Liver (tissue), 9 donors: ENCODE measurements around the gene GGA2. TPM values are rescaled to one million over a fixed set of nuclear protein-coding genes. Genes with fewer than 3 reads are reported as not detected.
"Not testable (repeated sequence)": the region's sequence is repeated elsewhere in the genome, so short reads cannot be mapped to it uniquely, and the experiment has no call there.

ENCODE experiments used
- DNase-seq: peaks from one replicate; pipeline ENCODE4 v3.0.0-alpha.2; 2017; ENCODE audit warnings: low spot score
- H3K27ac ChIP-seq, 2 donors: one replicate each; pipeline ENCODE4 v1.7.0; 2013; ENCODE audit warnings: inconsistent platforms in 2 of 2, low read length in 2 of 2, control low read depth in 1 of 2, low read depth in 1 of 2, mild to moderate bottlenecking in 1 of 2
- H3K27me3 ChIP-seq, 4 donors: one replicate each; pipeline versions ENCODE4 v1.6.1 to v1.7.0; 2013; ENCODE audit warnings: low read length in 3 of 4, inconsistent platforms in 1 of 4, mild to moderate bottlenecking in 1 of 4, moderate library complexity in 1 of 4; ENCODE audit not compliant: control insufficient read depth in 4 of 4, insufficient read depth in 4 of 4
- H3K36me3 ChIP-seq, 4 donors: one replicate each; pipeline versions ENCODE4 v1.6.1 to v1.7.0; 2013; ENCODE audit warnings: low read length in 3 of 4, mild to moderate bottlenecking in 3 of 4, low read depth in 1 of 4, moderate library complexity in 1 of 4; ENCODE audit not compliant: control insufficient read depth in 4 of 4, insufficient read depth in 3 of 4
- H3K4me1 ChIP-seq, 4 donors: one replicate each; pipeline versions ENCODE4 v1.6.1 to v1.7.0; 2013; ENCODE audit warnings: low read length in 3 of 4, mild to moderate bottlenecking in 3 of 4, moderate library complexity in 1 of 4; ENCODE audit not compliant: control insufficient read depth in 4 of 4, insufficient read depth in 4 of 4
- H3K4me3 ChIP-seq, 3 donors: one replicate each; pipeline versions ENCODE4 v1.6.1 to v1.7.0; 2013; ENCODE audit warnings: low read length in 3 of 3, control low read depth in 1 of 3, low read depth in 1 of 3, mild to moderate bottlenecking in 1 of 3
- H3K9ac ChIP-seq, 2 donors: one replicate each; pipeline ENCODE4 v1.7.0; 2013; ENCODE audit warnings: low read length in 2 of 2, mild to moderate bottlenecking in 2 of 2, moderate library complexity in 2 of 2, control low read depth in 1 of 2, low read depth in 1 of 2
- H3K9me3 ChIP-seq, 4 donors: one replicate each; pipeline versions ENCODE4 v1.6.1 to v1.7.0; 2013; ENCODE audit warnings: low read length in 3 of 4; ENCODE audit not compliant: control insufficient read depth in 4 of 4
- EGR1 ChIP-seq, 2 donors: IDR thresholded peaks; 2 replicates each; pipeline ENCODE4 v1.6.1; 2016 to 2018; ENCODE audit warnings: antibody characterized with exemption in 2 of 2, low read depth in 2 of 2
- FOXA1 ChIP-seq: IDR thresholded peaks from 2 replicates; pipeline ENCODE4 v1.6.1; 2016; ENCODE audit warnings: antibody characterized with exemption
- FOXA2 ChIP-seq: IDR thresholded peaks from 2 replicates; pipeline ENCODE4 v1.6.1; 2016; ENCODE audit warnings: antibody characterized with exemption
- GABPA ChIP-seq, 2 donors: IDR thresholded peaks in 1 of 2; conservative IDR thresholded peaks in 1 of 2; 2 replicates each; pipeline ENCODE4 v1.6.1; 2016; ENCODE audit warnings: antibody characterized with exemption in 2 of 2, mild to moderate bottlenecking in 1 of 2, moderate library complexity in 1 of 2
- HNF4A ChIP-seq, 2 donors: conservative IDR thresholded peaks; 2 replicates each; pipeline ENCODE4 v1.6.1; 2016; ENCODE audit warnings: antibody characterized with exemption in 2 of 2, mild to moderate bottlenecking in 2 of 2
- HNF4G ChIP-seq: IDR thresholded peaks from 2 replicates; pipeline ENCODE4 v1.6.1; 2016; ENCODE audit warnings: antibody characterized with exemption
- JUND ChIP-seq, 2 donors: IDR thresholded peaks; 2 replicates each; pipeline ENCODE4 v1.6.1; 2016; ENCODE audit warnings: antibody characterized with exemption in 2 of 2
- NR2F2 ChIP-seq: IDR thresholded peaks from 2 replicates; pipeline ENCODE4 v1.6.1; 2016; ENCODE audit warnings: antibody characterized with exemption
- RAD21 ChIP-seq, 2 donors: IDR thresholded peaks; 2 replicates each; pipeline ENCODE4 v1.6.1; 2016; ENCODE audit warnings: antibody characterized with exemption in 2 of 2, mild to moderate bottlenecking in 2 of 2
- RXRA ChIP-seq, 2 donors: IDR thresholded peaks; 2 replicates each; pipeline ENCODE4 v1.6.1; 2017 to 2018; ENCODE audit warnings: antibody characterized with exemption in 2 of 2, mild to moderate bottlenecking in 1 of 2
- SP1 ChIP-seq: IDR thresholded peaks from 2 replicates; pipeline ENCODE4 v1.6.1; 2018; ENCODE audit warnings: antibody characterized with exemption, mild to moderate bottlenecking
- TAF1 ChIP-seq: conservative IDR thresholded peaks from 2 replicates; pipeline ENCODE4 v1.6.1; 2016; ENCODE audit warnings: antibody characterized with exemption, mild to moderate bottlenecking
- YY1 ChIP-seq: IDR thresholded peaks from 2 replicates; pipeline ENCODE4 v1.6.1; 2016; ENCODE audit warnings: antibody characterized with exemption, mild to moderate bottlenecking
- WGBS: extraction: QIAGEN DNeasy Blood & Tissue Kit; methylation state at CpG from one replicate; pipeline ENCODE4 v1.1.7; 2013; 5-methylcytosine and 5-hydroxymethylcytosine counted together
- polyA plus RNA-seq, 2 donors: library from polyadenylated mRNA; stranded (reverse) in 1 of 2; unstranded in 1 of 2; fragments of 200-250 nt in 1 of 2; fragments of >200 nt in 1 of 2; fragmentation: Nextera tagmentation in 1 of 2; extraction: Ambion mirVana in 1 of 2; gene quantifications; one replicate each; pipeline versions ENCODE4 v1.2.1 to v1.2.3, GENCODE V29; 2013 to 2015
- total RNA-seq, 2 donors: library from RNA; depleted of rRNA; stranded (reverse); fragments of >200 nt; gene quantifications; one replicate each; pipeline ENCODE4 v1.2.3, GENCODE V29; 2014
- TF ChIP-seq, protein P1 (sequence below): IDR thresholded peaks from 2 replicates; pipeline ENCODE4 v1.6.1; 2016; ENCODE audit warnings: antibody characterized with exemption, mild to moderate bottlenecking
- TF ChIP-seq, protein P2 (sequence below): IDR thresholded peaks from 2 replicates; pipeline ENCODE4 v1.6.1; 2016; ENCODE audit warnings: antibody characterized with exemption
- TF ChIP-seq, protein P3 (sequence below): IDR thresholded peaks from 2 replicates; pipeline ENCODE4 v1.6.1; 2016; ENCODE audit warnings: antibody characterized with exemption
- TF ChIP-seq, protein P4 (sequence below): IDR thresholded peaks from 2 replicates; pipeline ENCODE4 v1.6.1; 2016; ENCODE audit warnings: antibody characterized with exemption
- TF ChIP-seq, protein P5 (sequence below): fragments of 150-350 bp; IDR thresholded peaks from 2 replicates; pipeline ENCODE4 v1.5.1; 2017; ENCODE audit warnings: improper control_type of control experiment, low read depth, low read length; ENCODE audit not compliant: missing input control
- donor health status: healthy.
- donor health status: healthy.
- donor health status: healthy.
- donor health status: healthy.
- donor health status: healthy.

Gene GGA2
- total and polyA plus RNA-seq, 4 donors = 8.4 to 23.9 (median 16.0) TPM

DNA sequence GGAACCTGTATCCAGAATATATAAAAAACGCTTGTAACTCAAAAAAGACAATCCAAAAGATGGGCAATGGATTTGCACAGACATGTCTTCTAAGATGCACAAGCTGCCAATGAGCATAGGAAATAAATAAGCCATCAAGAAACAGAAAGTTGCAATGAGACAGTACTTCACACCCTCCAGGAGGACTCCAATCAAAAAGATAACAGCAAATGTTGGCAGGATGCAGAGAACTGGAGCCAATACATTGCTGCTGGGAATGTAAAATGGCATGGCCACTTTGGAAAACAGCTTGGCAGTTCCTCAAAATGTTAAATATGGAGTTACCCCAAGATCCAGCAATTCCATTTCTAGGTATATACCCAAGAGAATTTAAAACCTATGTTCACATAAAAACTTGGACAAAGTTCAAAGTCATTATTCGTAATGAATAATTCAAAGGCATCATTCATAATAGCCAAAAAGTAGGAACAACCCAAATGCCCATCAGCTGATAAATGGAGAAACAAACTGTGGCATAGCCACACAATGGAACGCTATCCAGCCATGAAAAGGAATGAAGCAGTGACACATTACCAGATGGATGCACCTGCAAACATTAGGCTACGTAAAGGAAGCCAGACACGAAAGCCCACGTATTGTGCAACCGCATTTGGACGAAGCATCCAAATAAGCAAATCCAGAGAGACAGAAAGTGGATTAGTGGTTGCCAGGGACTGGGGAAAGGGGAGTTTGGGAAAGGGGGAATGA is 25.6 kb downstream of the GGA2 start (continued):
- TF ChIP-seq, protein P1, sequence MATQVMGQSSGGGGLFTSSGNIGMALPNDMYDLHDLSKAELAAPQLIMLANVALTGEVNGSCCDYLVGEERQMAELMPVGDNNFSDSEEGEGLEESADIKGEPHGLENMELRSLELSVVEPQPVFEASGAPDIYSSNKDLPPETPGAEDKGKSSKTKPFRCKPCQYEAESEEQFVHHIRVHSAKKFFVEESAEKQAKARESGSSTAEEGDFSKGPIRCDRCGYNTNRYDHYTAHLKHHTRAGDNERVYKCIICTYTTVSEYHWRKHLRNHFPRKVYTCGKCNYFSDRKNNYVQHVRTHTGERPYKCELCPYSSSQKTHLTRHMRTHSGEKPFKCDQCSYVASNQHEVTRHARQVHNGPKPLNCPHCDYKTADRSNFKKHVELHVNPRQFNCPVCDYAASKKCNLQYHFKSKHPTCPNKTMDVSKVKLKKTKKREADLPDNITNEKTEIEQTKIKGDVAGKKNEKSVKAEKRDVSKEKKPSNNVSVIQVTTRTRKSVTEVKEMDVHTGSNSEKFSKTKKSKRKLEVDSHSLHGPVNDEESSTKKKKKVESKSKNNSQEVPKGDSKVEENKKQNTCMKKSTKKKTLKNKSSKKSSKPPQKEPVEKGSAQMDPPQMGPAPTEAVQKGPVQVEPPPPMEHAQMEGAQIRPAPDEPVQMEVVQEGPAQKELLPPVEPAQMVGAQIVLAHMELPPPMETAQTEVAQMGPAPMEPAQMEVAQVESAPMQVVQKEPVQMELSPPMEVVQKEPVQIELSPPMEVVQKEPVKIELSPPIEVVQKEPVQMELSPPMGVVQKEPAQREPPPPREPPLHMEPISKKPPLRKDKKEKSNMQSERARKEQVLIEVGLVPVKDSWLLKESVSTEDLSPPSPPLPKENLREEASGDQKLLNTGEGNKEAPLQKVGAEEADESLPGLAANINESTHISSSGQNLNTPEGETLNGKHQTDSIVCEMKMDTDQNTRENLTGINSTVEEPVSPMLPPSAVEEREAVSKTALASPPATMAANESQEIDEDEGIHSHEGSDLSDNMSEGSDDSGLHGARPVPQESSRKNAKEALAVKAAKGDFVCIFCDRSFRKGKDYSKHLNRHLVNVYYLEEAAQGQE = no peak
- TF ChIP-seq FOXA2 = no peak
- no peak for TF ChIP-seq EGR1 (IDR thresholded peaks at IDR 0.05; ENCODE audit: low read depth in 2 of 2)
- TF ChIP-seq JUND (IDR thresholded peaks at IDR 0.05) = no peak

DNA sequence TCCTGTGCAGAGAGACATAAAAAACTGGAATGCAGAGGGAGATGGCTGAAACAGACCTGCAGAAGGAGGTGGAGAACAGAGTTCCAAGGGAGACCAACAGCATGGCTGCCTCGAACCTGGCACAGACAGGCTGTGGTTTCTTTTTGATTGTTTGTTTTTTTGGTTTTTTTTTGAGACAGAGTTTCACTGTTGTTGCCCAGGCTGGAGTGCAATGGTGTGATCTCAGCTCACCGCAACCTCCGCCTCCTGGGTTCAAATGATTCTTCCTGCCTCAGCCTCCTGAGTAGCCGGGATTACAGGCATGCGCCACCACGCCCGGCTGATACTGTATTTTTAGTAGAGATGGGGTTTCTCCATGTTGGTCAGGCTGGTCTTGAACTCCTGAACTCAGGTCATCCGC is 26.8 kb downstream of the GGA2 start:
- WGBS = 97% methylated on average over 8 of the region's 8 CpGs
- DNase-seq, H3K27me3 ChIP-seq, H3K4me1 ChIP-seq, H3K9me3 ChIP-seq, H3K27ac ChIP-seq, H3K4me3 ChIP-seq, H3K9ac ChIP-seq: not testable (repeated sequence)
- H3K36me3 ChIP-seq = peaks cover 26 to 90% (median 78%) of the 10 kb centered on the region in 4 donors

DNA sequence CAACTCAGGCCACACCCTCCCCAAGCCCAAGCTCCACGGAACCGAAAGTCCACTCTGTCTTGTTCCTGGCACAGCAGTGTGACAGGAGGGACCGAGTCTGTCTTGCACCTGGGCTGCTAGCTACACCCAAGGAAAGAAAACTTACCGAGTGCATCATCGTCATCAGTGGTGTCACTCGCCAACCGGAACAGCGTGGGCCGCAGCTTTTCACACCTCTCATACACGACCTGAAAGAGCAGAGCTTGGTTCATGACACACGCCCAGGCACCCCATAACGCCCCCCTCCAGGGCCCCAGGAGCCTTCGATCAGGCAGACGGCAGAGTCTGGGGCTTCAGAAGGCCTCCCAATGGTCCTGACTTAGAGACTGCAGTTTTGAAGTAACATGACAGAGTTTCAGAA is 27.5 kb downstream of the GGA2 start:
- TF ChIP-seq RAD21 (IDR thresholded peaks at IDR 0.05) (no peak), NR2F2 (no peak), EGR1 (IDR thresholded peaks at IDR 0.05; ENCODE audit: low read depth in 2 of 2) (no peak), YY1 (no peak), HNF4G (no peak), JUND (IDR thresholded peaks at IDR 0.05) (no peak), TAF1 (no peak), HNF4A (conservative IDR thresholded peaks at IDR 0.05) (no peak), FOXA1 (no peak), FOXA2 (no peak), SP1 (no peak), GABPA (IDR thresholded peaks at IDR 0.05 in 1 of 2, conservative IDR thresholded peaks at IDR 0.05 in 1 of 2) (no peak), RXRA (IDR thresholded peaks at IDR 0.05) (no peak)
- TF ChIP-seq, protein P1 = no peak
- TF ChIP-seq, protein P2, sequence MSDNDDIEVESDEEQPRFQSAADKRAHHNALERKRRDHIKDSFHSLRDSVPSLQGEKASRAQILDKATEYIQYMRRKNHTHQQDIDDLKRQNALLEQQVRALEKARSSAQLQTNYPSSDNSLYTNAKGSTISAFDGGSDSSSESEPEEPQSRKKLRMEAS = no peak
- TF ChIP-seq, protein P3, sequence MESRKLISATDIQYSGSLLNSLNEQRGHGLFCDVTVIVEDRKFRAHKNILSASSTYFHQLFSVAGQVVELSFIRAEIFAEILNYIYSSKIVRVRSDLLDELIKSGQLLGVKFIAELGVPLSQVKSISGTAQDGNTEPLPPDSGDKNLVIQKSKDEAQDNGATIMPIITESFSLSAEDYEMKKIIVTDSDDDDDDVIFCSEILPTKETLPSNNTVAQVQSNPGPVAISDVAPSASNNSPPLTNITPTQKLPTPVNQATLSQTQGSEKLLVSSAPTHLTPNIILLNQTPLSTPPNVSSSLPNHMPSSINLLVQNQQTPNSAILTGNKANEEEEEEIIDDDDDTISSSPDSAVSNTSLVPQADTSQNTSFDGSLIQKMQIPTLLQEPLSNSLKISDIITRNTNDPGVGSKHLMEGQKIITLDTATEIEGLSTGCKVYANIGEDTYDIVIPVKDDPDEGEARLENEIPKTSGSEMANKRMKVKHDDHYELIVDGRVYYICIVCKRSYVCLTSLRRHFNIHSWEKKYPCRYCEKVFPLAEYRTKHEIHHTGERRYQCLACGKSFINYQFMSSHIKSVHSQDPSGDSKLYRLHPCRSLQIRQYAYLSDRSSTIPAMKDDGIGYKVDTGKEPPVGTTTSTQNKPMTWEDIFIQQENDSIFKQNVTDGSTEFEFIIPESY = no peak
- TF ChIP-seq, protein P4, sequence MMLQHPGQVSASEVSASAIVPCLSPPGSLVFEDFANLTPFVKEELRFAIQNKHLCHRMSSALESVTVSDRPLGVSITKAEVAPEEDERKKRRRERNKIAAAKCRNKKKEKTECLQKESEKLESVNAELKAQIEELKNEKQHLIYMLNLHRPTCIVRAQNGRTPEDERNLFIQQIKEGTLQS = no peak
- TF ChIP-seq, protein P5, sequence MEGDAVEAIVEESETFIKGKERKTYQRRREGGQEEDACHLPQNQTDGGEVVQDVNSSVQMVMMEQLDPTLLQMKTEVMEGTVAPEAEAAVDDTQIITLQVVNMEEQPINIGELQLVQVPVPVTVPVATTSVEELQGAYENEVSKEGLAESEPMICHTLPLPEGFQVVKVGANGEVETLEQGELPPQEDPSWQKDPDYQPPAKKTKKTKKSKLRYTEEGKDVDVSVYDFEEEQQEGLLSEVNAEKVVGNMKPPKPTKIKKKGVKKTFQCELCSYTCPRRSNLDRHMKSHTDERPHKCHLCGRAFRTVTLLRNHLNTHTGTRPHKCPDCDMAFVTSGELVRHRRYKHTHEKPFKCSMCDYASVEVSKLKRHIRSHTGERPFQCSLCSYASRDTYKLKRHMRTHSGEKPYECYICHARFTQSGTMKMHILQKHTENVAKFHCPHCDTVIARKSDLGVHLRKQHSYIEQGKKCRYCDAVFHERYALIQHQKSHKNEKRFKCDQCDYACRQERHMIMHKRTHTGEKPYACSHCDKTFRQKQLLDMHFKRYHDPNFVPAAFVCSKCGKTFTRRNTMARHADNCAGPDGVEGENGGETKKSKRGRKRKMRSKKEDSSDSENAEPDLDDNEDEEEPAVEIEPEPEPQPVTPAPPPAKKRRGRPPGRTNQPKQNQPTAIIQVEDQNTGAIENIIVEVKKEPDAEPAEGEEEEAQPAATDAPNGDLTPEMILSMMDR = no peak
- no peak overlapping the region for H3K27ac ChIP-seq
- 91% methylated on average over 14 of the region's 14 CpGs for whole genome bisulfite sequencing
- no peak for DNase-seq
- no peaks in the 10 kb centered on the region for H3K4me1 ChIP-seq
- H3K27me3 ChIP-seq = no peaks in the 10 kb centered on the region
- no peak overlapping the region for H3K9ac ChIP-seq
- H3K9me3 ChIP-seq = no peaks in the 10 kb centered on the region
- H3K36me3 ChIP-seq = peaks cover 27 to 87% (median 74%) of the 10 kb centered on the region in 4 donors
- H3K4me3 ChIP-seq = no peak overlapping the region
